Smooth muscle cell of the pulmonary artery (primary cell): ENCODE results near the gene LIN7C. TPM values are rescaled to one million over a fixed set of nuclear protein-coding genes. Genes with fewer than 3 reads are reported as not detected.

Experiments
- total RNA-seq: library from RNA; depleted of rRNA; stranded (reverse); fragments of >200 nt; gene quantifications from 2 replicates; pipeline ENCODE4 v1.2.3, GENCODE V29; 2014

The LIN7C gene
- total RNA-seq, result 36.8 and 50.1 TPM in 2 replicates

GRCh38 chr11:27506200-27507182 lies at the start of gene LIN7C:
Gene LIN7C, minus strand, starts transcription at chr11:27506769. Its CDS starts 17 bp downstream, at chr11:27506752.

GRCh38 chr11:27472398-27473016 lies 34.1 kb downstream of the LIN7C start, which contains the start of gene LGR4:
Gene LGR4, minus strand, starts transcription at chr11:27472790. Its CDS starts 488 bp downstream, at chr11:27472302.

Other genes with a start within 250 kb of the LIN7C start
- gene CCDC34, start 143.6 kb downstream of the LIN7C start, total RNA-seq, result 2.9 and 5.1 TPM in 2 replicates
- 39.6 and 43.1 TPM in 2 replicates for gene LGR4, start 34.0 kb downstream of the LIN7C start, total RNA-seq
- 26.9 and 44.0 TPM in 2 replicates for gene BDNF, start 193.7 kb upstream of the LIN7C start, total RNA-seq